HG03521 (cell line): Measurements from ENCODE around the gene CEP70.
"Not testable (repeated sequence)": the region's sequence is repeated elsewhere in the genome, so short reads cannot be mapped to it uniquely, and the experiment has no call there.

Source experiments
- ATAC-seq: cut with Tn5 transposase; IDR thresholded peaks from one replicate; pipeline ENCODE4 v1.9.1; 2021; ENCODE audit warnings: mild to moderate bottlenecking, moderate library complexity; ENCODE audit not compliant: unreplicated experiment

The CEP70 gene

GRCh38 chr3:138455801-138456716 lies 138.0 kb downstream of the CEP70 start:
- ATAC-seq = no peak

DNA sequence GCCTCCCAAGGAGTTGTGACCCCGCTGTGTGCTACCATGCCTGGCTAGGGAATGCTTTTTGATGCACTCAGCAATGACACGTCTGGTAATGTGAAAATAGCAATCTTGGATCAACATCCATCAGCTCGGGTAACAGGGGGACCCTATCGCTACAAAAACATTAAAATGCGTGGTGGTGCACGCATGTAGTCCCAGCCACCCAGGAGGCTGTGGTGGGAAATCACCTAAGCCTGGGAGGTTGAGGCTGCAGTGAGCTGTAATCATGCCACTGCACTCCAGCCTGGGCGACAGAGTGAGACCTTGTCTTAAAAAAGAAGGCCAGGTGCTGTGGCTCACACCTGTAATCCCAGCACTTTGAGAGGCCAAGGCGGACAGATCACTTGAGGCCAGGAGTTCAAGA lies 140.1 kb downstream of the CEP70 start:
- not testable (repeated sequence) for ATAC-seq

DNA sequence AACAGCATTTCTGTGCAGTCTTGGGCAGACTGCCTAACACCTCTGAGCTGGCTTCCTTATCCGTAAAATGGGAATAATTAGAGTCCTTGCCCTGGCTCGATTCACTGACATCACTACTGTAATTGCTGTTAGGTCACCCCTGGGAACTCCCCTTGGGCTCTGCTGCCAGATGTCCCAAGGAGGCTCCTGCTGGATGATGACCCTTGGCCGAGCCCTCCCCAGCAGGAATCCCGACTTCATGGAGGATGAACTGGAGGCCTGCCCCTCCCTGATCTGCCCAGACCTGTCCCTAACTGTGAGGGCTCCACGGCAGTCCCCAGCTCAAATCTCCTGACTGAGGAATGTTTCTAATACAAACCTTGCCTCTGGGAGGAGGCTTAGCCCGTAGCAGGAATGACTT lies 141.6 kb downstream of the CEP70 start:
- ATAC-seq = no peak

GRCh38 chr3:138451595-138452162 lies 142.4 kb downstream of the CEP70 start:
- ATAC-seq = no peak

GRCh38 chr3:138450704-138451424 lies 143.2 kb downstream of the CEP70 start:
- no peak for ATAC-seq

- ATAC-seq = no peak
Observed at GRCh38 chr3:138450181-138450580, 143.9 kb downstream of the CEP70 start.

DNA sequence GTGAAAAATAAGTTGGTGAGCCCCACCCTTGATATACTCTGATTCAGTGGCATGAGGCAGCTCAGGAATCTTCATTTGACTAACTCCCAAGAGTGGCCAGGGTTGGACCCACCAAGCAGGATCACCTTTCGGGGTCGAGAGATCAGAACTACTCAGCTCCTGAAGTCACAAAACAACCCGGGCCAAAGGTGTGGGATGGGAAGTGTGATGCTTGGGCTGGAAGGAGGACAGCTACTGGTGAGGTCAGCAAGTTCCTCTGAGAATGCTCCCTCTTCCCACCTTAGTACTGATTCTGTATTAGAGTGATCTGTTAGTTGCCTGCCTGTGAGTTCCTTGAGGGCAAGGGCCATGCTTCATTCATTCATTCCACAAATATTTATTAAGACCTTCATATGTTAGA lies 144.6 kb downstream of the CEP70 start:
- ATAC-seq = no peak

GRCh38 chr3:138448631-138449030 lies 145.4 kb downstream of the CEP70 start:
- ATAC-seq = no peak

GRCh38 chr3:138445654-138446053 lies 148.4 kb downstream of the CEP70 start:
- ATAC-seq = no peak

DNA sequence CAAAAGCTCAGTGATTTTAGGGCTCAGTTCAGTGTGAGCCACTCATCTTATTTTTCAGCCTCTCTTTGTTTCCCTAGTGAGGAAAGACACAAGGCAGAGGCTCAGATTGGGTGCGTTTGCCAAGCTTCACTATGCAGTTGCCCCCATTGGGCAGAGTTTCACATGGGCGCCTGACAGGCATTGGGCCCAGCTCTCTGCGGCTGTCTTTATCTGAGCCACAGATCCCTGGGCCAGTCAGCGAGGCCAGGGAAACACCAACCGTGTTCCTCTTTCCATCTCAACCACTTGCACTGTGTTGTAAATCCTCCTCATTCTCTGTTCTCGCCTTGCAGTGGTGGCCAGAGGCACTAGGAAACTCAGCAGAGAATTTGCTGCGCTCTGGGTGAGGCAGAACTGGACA lies 148.8 kb downstream of the CEP70 start:
- no peak for ATAC-seq
